GM23338 (cell line): ENCODE measurements around the gene ANKRD6.

ENCODE experiments used
- EZH2phosphoT487 ChIP-seq: fragments of 200-600 bp; sonication (generic); IDR thresholded peaks from one replicate; pipeline ENCODE4 v1.8.1; 2018; ENCODE audit warnings: antibody characterized with exemption; ENCODE audit not compliant: unreplicated experiment
- POLR2AphosphoS5 ChIP-seq: IDR thresholded peaks from 2 replicates; pipeline ENCODE4 v1.6.1; 2016; ENCODE audit warnings: antibody characterized with exemption, low read depth
- REST ChIP-seq: IDR thresholded peaks from one replicate; pipeline ENCODE4 v1.6.1; 2018; ENCODE audit warnings: antibody characterized with exemption; ENCODE audit not compliant: unreplicated experiment
- ZNF331 ChIP-seq: fragments of 250-450 bp; sonication (Bioruptor Pico); IDR thresholded peaks from 2 replicates; pipeline ENCODE4 v1.5.0; 2020; ENCODE audit warnings: low read depth, mild to moderate bottlenecking, moderate library complexity
- TF ChIP-seq, protein P1 (sequence below), 2 experiments: fragments of 200-600 bp in 1 of 2; sonication (generic) in 1 of 2; conservative IDR thresholded peaks; 2 replicates each; pipeline versions ENCODE4 v1.5.1 to v1.6.1; 2016 to 2017; ENCODE audit warnings: antibody characterized with exemption in 2 of 2, low read depth in 2 of 2, mild to moderate bottlenecking in 2 of 2, moderate library complexity in 1 of 2

- TF ChIP-seq, protein P1, sequence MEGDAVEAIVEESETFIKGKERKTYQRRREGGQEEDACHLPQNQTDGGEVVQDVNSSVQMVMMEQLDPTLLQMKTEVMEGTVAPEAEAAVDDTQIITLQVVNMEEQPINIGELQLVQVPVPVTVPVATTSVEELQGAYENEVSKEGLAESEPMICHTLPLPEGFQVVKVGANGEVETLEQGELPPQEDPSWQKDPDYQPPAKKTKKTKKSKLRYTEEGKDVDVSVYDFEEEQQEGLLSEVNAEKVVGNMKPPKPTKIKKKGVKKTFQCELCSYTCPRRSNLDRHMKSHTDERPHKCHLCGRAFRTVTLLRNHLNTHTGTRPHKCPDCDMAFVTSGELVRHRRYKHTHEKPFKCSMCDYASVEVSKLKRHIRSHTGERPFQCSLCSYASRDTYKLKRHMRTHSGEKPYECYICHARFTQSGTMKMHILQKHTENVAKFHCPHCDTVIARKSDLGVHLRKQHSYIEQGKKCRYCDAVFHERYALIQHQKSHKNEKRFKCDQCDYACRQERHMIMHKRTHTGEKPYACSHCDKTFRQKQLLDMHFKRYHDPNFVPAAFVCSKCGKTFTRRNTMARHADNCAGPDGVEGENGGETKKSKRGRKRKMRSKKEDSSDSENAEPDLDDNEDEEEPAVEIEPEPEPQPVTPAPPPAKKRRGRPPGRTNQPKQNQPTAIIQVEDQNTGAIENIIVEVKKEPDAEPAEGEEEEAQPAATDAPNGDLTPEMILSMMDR (conservative IDR thresholded peaks at IDR 0.05; ENCODE audit: low read depth in 2 of 2), result no peak
- no peak for TF ChIP-seq EZH2phosphoT487
- TF ChIP-seq POLR2AphosphoS5, result no peak
- no peak for TF ChIP-seq REST
- no peak for TF ChIP-seq ZNF331
These were observed 229.8 kb downstream of the ANKRD6 start for GRCh38 chr6:89662659-89663223.
